ENCODE results near the gene UMPS. TPM values are rescaled to one million over a fixed set of nuclear protein-coding genes. Genes with fewer than 3 reads are reported as not detected.

The UMPS gene
- total RNA-seq, 1 experiment from 2014 or later = 46.0 TPM

GRCh38 chr3:124714223-124714853 is 15.9 kb upstream of the UMPS start:
- no TSS peak for BruUV-seq (replicated peaks)
- Histone ChIP-seq H3K4me1 (ENCODE audit: control insufficient read depth, insufficient read depth, low read length) (no peaks in the 10 kb centered on the region), H3K9me3 (ENCODE audit: control insufficient read depth, insufficient read depth, low read depth, low read length) (no peaks in the 10 kb centered on the region), H3K4me3 (ENCODE audit: low read depth in 2 of 2, low read length in 2 of 2) (no peak overlapping the region), H3K36me3 (ENCODE audit: control insufficient read depth, insufficient read depth, low read length) (no peaks in the 10 kb centered on the region), H3K27ac (ENCODE audit: low read length) (no peak overlapping the region), H3K27me3 (ENCODE audit: control insufficient read depth, insufficient read depth, low read length) (peaks cover 8% of the 10 kb centered on the region; the same call in 1 of the 2 replicates)
- intact Hi-C loops (cut with micrococcal nuclease; ENCODE audit: unreplicated experiment) (no loop called here), in situ Hi-C loops (cut with HindIII; ENCODE audit: low pct_unique_long_range_greater_than_20kb, low sequenced_read_pairs) (no loop called here)
- ChIA-PET POLR2A (no interaction called here), CTCF (no interaction called here)
- DNase-seq (ENCODE audit: low read depth, low spot score) = no peak
- no peak for ATAC-seq
- no peak for TF ChIP-seq SIN3A (IDR thresholded peaks at IDR 0.05; ENCODE audit: borderline replicate concordance, insufficient read depth, low read depth, low read length)
- no peak for TF ChIP-seq TCF7L2 (IDR thresholded peaks at IDR 0.05; ENCODE audit: low read depth, low read length)
- no peak for TF ChIP-seq CTCF (IDR thresholded peaks at IDR 0.05)
- no peak for TF ChIP-seq REST (IDR thresholded peaks at IDR 0.05; ENCODE audit: insufficient read depth in 1 of 2, low read depth in 2 of 2, low read length in 1 of 2)
- TF ChIP-seq POLR2AphosphoS5 (IDR thresholded peaks at IDR 0.05; ENCODE audit: low read depth, low read length) = no peak

- Histone ChIP-seq H3K4me3 (ENCODE audit: low read depth in 2 of 2, low read length in 2 of 2) (no peak overlapping the region), H3K4me1 (ENCODE audit: control insufficient read depth, insufficient read depth, low read length) (no peaks in the 10 kb centered on the region), H3K9me3 (ENCODE audit: control insufficient read depth, insufficient read depth, low read depth, low read length) (no peaks in the 10 kb centered on the region), H3K36me3 (ENCODE audit: control insufficient read depth, insufficient read depth, low read length) (no peaks in the 10 kb centered on the region), H3K27me3 (ENCODE audit: control insufficient read depth, insufficient read depth, low read length) (peaks cover 33% of the 10 kb centered on the region), H3K27ac (ENCODE audit: low read length) (no peak overlapping the region)
- no peak for DNase-seq (ENCODE audit: low read depth, low spot score)
- BruUV-seq (replicated peaks) = no TSS peak
- TF ChIP-seq POLR2AphosphoS5 (IDR thresholded peaks at IDR 0.05; ENCODE audit: low read depth, low read length) (no peak), CTCF (IDR thresholded peaks at IDR 0.05) (no peak), REST (IDR thresholded peaks at IDR 0.05; ENCODE audit: insufficient read depth in 1 of 2, low read depth in 2 of 2, low read length in 1 of 2) (no peak), TCF7L2 (IDR thresholded peaks at IDR 0.05; ENCODE audit: low read depth, low read length) (no peak)
- intact Hi-C loops (cut with micrococcal nuclease; ENCODE audit: unreplicated experiment) (no loop called here), in situ Hi-C loops (cut with HindIII; ENCODE audit: low pct_unique_long_range_greater_than_20kb, low sequenced_read_pairs) (no loop called here)
- no peak for ATAC-seq
- ChIA-PET POLR2A (no interaction called here), CTCF (no interaction called here)
Measured at GRCh38 chr3:124722589-124722988, 7.7 kb upstream of the UMPS start.
